NCI-H226 (cell line): ENCODE measurements around the gene SINHCAF.

Source experiments
- DNase-seq: peaks from one replicate; pipeline ENCODE4 v3.0.0-alpha.2; 2015

Gene SINHCAF

DNA sequence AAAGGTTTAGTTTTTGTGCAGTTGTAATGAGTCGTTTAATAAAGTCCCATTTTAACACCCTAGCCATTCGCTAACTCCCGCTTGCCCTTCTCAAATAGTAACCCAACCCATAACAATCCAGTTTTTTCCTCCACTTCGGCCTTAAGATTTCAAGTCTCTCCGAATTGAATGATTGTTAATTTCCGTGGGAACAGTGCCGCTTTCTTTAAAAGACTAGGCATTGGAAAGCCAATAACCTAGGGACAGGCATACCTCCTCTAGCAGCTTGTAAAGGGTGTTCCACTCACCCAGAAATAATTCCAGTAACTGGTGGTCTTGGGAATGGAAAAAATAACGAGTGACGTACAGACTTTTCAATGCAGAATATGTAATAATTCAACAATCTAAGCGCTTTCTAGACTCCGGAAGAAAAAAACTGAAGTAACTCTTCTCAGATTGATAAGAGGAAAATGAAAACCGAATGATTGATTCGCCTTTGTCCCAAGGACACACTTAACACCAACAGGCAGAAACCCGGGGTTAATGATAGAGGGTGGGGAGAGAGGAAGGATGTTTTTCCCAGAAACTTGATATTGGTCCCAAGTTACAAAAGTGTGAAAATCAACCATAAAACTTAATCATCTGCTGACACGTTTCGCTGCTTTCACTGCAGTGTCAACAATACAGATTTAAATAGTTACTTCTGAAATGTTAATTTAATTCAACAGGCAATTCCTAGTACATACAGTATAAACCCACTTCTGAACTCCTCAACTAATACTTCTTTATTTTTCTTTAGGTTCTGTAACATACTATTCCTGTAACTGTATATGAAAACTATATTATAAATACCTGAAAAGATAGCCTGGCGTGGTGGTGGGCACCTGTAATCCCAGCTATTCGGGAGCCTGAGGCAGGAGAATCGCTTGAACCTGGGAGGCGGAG, 1.0 kb upstream of the SINHCAF start:
- DNase-seq = no peak

DNA sequence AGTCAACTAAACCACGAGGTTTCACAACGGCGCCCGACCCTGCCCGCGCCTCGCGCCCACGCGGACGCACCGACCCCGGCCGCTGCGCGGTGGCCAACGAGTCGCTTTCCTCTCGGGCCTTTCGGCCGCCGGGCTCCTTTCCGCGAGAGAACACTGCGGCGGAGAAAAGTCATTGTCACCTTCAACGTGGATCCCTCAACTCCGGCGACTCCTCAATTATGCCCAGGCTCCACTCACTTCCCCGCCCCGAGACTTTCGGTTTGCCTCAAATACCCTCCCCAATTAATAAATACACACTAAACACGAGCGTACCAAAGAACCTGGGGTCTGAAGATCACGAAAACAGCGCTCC, 450 bp downstream of the SINHCAF start:
- no peak for DNase-seq

GRCh38 chr12:31324845-31325523, 966 bp downstream of the SINHCAF start:
- peak; percentile 10 for DNase-seq

GRCh38 chr12:31324116-31324844, 1.7 kb downstream of the SINHCAF start:
- DNase-seq = peak; percentile 72

- no peak for DNase-seq
These were observed 2.4 kb downstream of the SINHCAF start for GRCh38 chr12:31323391-31324115.

DNA sequence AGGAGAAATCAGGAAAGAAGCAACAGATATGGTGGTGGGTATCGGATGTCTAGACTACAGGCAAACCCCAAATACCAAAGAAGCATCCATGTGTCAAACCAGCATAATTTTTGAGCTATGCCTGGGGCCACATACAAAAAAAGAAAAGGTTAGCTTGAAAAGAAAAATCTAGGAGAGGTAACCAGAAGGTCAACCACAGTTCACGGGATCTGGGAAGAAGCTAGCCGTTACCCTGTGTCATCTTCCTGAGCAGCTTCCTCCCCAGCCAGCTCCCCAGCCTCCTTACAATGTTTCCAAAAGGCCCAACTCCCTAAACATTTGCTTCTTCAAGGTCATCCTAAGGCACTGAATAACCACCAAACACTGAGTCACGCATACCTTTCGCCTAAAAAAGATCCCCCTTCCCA, 3.1 kb downstream of the SINHCAF start:
- peak; percentile 70 for DNase-seq

DNA sequence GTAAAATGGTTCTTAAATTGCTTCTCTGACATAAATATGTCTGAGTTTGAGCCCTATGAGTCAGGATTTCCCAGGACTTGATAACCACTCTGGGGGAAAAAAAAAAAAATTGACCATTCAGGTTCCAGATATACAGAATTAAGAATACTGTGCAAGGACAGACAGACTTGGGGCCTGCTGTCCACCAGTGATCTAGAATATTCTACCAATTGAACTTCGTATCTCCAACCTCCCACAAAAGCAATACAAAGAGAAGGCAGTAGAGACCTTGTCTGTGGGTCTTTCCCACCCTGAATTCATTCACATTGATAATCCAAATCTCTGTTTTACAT, 4.1 kb downstream of the SINHCAF start:
- DNase-seq = no peak

DNA sequence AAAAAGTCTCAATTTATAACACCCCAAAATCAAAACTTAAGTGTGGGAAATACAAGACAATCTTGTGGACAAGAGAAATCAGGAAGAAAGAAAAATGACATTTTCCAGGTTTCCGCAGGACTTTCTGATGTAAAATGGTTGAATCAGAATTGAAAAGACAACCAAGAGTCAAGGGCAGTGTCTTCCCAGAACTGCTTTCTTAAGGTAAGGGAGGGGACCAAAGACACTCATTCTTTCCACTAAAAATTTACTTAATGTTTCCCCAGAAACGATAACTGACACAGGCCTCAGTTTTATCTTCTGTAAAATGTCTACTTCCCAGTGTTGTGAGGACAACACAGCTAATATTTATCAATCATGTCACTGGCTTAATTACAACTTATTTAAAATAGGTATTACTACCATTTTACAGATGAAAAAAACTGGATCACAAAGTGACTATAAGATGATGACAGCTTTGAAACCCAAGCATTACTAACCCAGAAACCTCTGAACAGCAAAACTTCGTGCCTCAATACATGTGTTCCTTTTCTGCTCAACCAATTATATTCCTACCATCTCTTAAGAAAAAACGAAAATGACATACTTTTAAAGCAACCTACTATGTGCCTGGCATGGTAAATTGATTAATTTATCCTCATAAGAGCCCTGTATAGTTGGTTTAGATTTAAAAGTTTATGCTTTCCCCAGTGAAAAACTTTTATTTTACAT, 4.6 kb downstream of the SINHCAF start:
- no peak for DNase-seq

DNA sequence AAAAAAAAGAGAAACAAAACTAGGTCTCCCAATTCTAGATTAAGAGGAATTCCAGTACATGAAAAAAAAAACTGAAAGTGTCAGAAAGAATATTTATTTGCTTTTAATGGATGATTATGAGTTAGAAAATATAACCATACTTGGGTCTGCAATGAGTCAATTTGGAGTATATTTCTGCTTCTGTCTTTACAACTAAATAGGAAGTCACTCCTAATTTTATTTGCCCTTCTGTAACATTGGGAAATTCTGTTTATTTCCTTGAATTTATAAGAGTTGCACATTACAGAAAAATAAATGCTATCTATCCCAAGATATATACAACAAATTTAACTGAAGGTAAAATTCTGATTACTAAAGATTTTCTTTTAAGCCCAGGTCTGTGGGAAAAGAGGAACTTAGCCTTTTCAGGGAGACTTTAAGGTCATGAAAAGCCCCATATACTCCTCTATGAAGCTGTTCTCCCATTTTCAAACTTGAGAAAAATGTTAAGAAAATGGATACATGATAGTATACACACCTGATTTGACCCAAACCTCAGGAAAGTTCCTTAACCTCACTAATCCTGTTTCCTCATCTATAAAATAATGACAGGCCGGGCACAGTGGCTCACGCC, 7.2 kb downstream of the SINHCAF start:
- DNase-seq = no peak

DNA sequence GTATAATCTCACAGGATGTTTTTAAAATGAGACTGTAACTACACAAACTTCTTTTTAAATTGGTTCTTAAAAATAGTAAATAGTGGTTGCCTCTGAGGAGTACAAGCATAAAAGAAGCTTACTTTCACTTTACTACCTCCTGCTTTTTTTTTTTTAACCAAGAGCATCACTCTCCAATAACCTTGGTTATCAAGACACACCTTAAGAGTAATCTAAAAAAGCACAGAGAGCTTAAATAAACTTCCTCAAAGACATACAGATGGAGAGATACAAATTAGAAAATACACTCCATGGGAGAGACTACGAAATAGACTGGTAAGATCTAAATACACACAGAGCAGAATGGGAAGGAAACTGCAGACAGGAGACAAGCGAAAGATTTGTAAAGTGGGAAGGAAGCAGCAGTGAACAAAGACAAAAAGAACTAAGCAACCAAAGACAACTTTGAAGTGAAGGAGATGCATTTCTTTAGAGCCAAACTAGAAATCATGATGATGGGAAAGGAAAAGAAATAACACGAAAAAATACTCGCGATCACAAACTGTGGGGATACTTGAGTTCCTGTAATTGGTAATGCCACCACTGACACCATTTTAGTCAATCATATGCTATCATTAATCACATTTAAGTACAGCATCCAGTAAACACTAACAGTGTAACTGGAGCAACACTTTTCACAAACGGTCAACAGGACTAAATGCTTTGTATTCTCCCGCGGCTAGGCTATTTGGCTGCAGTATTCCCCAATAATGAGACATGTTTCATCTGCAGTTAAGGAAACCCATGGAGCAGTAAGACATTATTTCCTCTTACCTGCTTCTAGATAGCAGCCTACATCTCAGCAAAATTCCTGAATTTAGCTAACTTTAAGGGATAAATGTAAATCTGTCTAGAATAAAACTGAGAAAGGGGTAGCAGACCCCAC, 8.2 kb downstream of the SINHCAF start:
- DNase-seq = no peak

DNA sequence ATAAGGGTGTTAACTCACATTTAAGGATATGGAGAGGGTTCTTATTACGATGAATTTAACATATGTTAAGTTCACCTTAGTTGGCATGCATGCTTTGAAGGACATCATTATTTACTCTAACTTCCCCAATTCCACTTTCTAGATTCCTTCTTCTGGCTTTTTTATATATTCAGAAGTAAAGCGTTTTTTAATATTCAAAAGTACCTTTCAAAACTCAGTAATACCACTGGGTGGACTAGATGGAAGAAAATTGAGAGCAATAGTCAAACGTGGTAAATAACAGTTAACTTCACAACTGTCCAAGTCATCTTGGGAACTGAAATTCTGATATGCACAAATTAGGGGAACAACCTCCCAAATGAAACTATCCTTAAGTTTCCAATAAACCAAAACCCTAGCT, 9.1 kb downstream of the SINHCAF start:
- DNase-seq = no peak

- peak; percentile 10 for DNase-seq
These were observed 10.0 kb downstream of the SINHCAF start for GRCh38 chr12:31315784-31316465.

- DNase-seq = peak; percentile 45
These were observed 10.8 kb downstream of the SINHCAF start for GRCh38 chr12:31315044-31315715.

- DNase-seq = peak; percentile 31
These were observed 13.5 kb downstream of the SINHCAF start for GRCh38 chr12:31312431-31312830.

GRCh38 chr12:31311634-31312258, 14.2 kb downstream of the SINHCAF start:
- no peak for DNase-seq

DNA sequence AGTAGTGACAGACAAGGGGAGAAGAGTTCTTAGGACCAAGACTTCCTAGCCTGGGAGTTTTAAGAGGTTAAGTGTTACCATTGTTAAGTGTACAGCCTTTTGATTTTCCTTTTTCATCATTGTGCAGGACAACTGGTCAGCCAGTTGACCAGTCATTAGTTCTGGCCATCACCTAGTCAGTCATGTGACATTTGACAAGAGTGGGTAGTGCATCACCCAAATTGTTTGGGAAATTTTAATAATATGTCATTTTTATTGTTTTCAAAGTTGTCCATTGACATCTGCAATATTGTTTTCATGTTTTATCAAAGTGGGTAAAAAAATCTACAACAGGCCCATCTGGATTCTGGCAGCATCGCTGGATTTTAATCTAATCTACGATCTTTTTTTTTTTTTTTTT, 15.5 kb downstream of the SINHCAF start:
- no peak for DNase-seq

GRCh38 chr12:31309279-31309678, 16.7 kb downstream of the SINHCAF start:
- DNase-seq = no peak

DNA sequence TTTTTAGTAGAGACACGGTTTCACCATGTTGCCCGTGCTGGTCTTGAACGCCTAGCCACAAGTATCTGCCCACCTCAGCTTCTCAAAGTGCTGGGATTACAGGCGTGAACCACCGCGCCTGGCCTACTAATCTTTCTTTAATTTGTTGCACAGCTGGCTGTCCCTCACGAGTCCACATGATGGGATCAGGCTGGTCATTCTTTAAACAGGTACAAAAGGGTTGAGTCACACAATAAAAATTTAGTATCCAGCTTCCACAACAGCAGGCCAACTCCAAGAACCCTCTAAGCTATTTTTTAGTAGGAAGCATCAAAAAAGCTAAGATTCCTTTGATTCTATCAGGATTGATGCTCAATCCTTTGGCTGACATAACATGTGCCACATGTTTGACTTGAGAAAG, 17.8 kb downstream of the SINHCAF start:
- DNase-seq = no peak

GRCh38 chr12:31306866-31307265, 19.1 kb downstream of the SINHCAF start:
- DNase-seq = peak; percentile 51
